CD14-positive monocyte (primary cell): ENCODE results near the gene PSTPIP1. TPM values are rescaled to one million over a fixed set of nuclear protein-coding genes. Genes with fewer than 3 reads are reported as not detected.

ENCODE experiments used
- DNase-seq, 3 donors: peaks; one replicate each; pipeline ENCODE4 v3.0.0-alpha.2; 2011 to 2022
- H2AFZ ChIP-seq: 2 replicates; pipeline ENCODE4 v1.6.0; 2012; ENCODE audit warnings: mild to moderate bottlenecking, low read depth, low read length, inconsistent platforms; ENCODE audit not compliant: insufficient read depth, poor library complexity, severe bottlenecking
- H3K27ac ChIP-seq, 2 donors: 1 replicate in 1 of 2; 2 replicates in 1 of 2; pipeline ENCODE4 v1.5.1; 2012 to 2013; ENCODE audit warnings: low read length in 2 of 2, control low read depth in 1 of 2, inconsistent platforms in 1 of 2, low read depth in 1 of 2, mild to moderate bottlenecking in 1 of 2
- H3K27me3 ChIP-seq, 2 donors: one replicate each; pipeline versions ENCODE4 v1.6.0 to v1.6.1; 2011 to 2013; ENCODE audit warnings: low read length in 2 of 2; ENCODE audit not compliant: control insufficient read depth in 2 of 2, insufficient read depth in 2 of 2
- H3K36me3 ChIP-seq, 2 donors: replicated peaks in 1 of 2; 1 replicate in 1 of 2; 2 replicates in 1 of 2; pipeline versions ENCODE4 v1.5.1 to v1.6.1; 2012 to 2013; ENCODE audit warnings: low read length in 2 of 2, control low read depth in 1 of 2, inconsistent platforms in 1 of 2, mild to moderate bottlenecking in 1 of 2; ENCODE audit not compliant: insufficient read depth in 2 of 2, control insufficient read depth in 1 of 2
- H3K4me1 ChIP-seq, 2 donors: 1 replicate in 1 of 2; 2 replicates in 1 of 2; pipeline versions ENCODE4 v1.5.1 to v1.6.1; 2012 to 2013; ENCODE audit warnings: low read length in 2 of 2, control low read depth in 1 of 2, inconsistent platforms in 1 of 2, mild to moderate bottlenecking in 1 of 2, moderate library complexity in 1 of 2; ENCODE audit not compliant: insufficient read depth in 2 of 2, control insufficient read depth in 1 of 2
- H3K4me2 ChIP-seq: replicated peaks from 2 replicates; pipeline ENCODE3; 2012; ENCODE audit warnings: low read length, moderate library complexity, mild to moderate bottlenecking; ENCODE audit not compliant: poor library complexity, severe bottlenecking; ENCODE audit errors: extremely low read depth
- H3K4me3 ChIP-seq, 3 experiments: fragments of 200-600 bp in 1 of 3; sonication (generic) in 1 of 3; replicated peaks in 1 of 3; 1 replicate in 2 of 3; 2 replicates in 1 of 3; pipeline ENCODE4 v1.5.1; 2011 to 2013; ENCODE audit warnings: low read length in 3 of 3, mild to moderate bottlenecking in 3 of 3, control low read depth in 2 of 3, low read depth in 2 of 3, inconsistent platforms in 1 of 3, moderate library complexity in 1 of 3
- H3K79me2 ChIP-seq: 2 replicates; pipeline ENCODE4 v1.6.0; 2012; ENCODE audit warnings: mild to moderate bottlenecking, control low read depth, inconsistent platforms, low read length, moderate library complexity; ENCODE audit not compliant: insufficient read depth
- H3K9ac ChIP-seq: 2 replicates; pipeline ENCODE4 v1.6.0; 2017; ENCODE audit warnings: low read length, mild to moderate bottlenecking; ENCODE audit not compliant: insufficient read depth, poor library complexity, severe bottlenecking
- H3K9me3 ChIP-seq, 2 donors: replicated peaks in 1 of 2; 1 replicate in 1 of 2; 2 replicates in 1 of 2; pipeline versions ENCODE4 v1.5.1 to v1.6.1; 2012 to 2013; ENCODE audit warnings: low read length in 2 of 2, control low read depth in 1 of 2; ENCODE audit not compliant: control insufficient read depth in 1 of 2, insufficient read depth in 1 of 2
- H4K20me1 ChIP-seq: 2 replicates; pipeline ENCODE4 v1.6.0; 2012; ENCODE audit warnings: mild to moderate bottlenecking, low read length, control low read depth, moderate library complexity; ENCODE audit not compliant: insufficient read depth
- H3K27ac Mint-ChIP-seq, 7 donors: one replicate each; pipeline ENCODE4 v1.8.0; 2020; ENCODE audit warnings: mild to moderate bottlenecking in 7 of 7, mixed read lengths in 7 of 7, moderate library complexity in 6 of 7, inconsistent platforms in 2 of 7
- H3K27me3 Mint-ChIP-seq, 3 donors: one replicate each; pipeline ENCODE4 v1.8.0; 2021 to 2022; ENCODE audit warnings: low read depth in 3 of 3, mild to moderate bottlenecking in 3 of 3, mixed read lengths in 3 of 3, moderate library complexity in 3 of 3, inconsistent platforms in 1 of 3
- H3K36me3 Mint-ChIP-seq, 2 donors: one replicate each; pipeline ENCODE4 v1.8.0; 2020; ENCODE audit warnings: mixed read lengths in 2 of 2, inconsistent platforms in 1 of 2, mild to moderate bottlenecking in 1 of 2
- H3K4me1 Mint-ChIP-seq: one replicate; pipeline ENCODE4 v1.8.0; 2020; ENCODE audit warnings: mild to moderate bottlenecking, mixed read lengths
- H3K4me3 Mint-ChIP-seq, 2 donors: one replicate each; pipeline ENCODE4 v1.8.0; 2020; ENCODE audit warnings: mild to moderate bottlenecking in 2 of 2, mixed read lengths in 2 of 2, moderate library complexity in 1 of 2
- H3K9me3 Mint-ChIP-seq, 7 donors: one replicate each; pipeline ENCODE4 v1.8.0; 2020 to 2022; ENCODE audit warnings: mixed read lengths in 7 of 7, mild to moderate bottlenecking in 6 of 7, moderate library complexity in 6 of 7, inconsistent platforms in 2 of 7
- WGBS: methylation state at CpG from one replicate; pipeline ENCODE4 v1.1.5; 2013; ENCODE audit warnings: missing lambda C conversion rate; ENCODE audit not compliant: insufficient coverage; 5-methylcytosine and 5-hydroxymethylcytosine counted together
- intact Hi-C, 2 donors: fragments of 100-400 bp; cut with micrococcal nuclease; formaldehyde crosslinking; loops; one replicate each; pipeline versions ENCODE4 v1.15.0 to v1.15.1; 2023
- polyA minus RNA-seq: library from RNA; depleted of rRNA, polyadenylated mRNA; stranded (reverse); fragments of >200 nt; gene quantifications from 2 replicates; pipeline ENCODE4 v1.2.3, GENCODE V29; 2012
- polyA plus RNA-seq, 3 donors: library from polyadenylated mRNA; depleted of rRNA in 1 of 3; unstranded in 2 of 3; stranded (reverse) in 1 of 3; fragments of 300-500 nt in 2 of 3; fragments of >200 nt in 1 of 3; fragmentation: Illumina TruSeq in 2 of 3; gene quantifications; 1 replicate in 2 of 3; 2 replicates in 1 of 3; pipeline ENCODE4 v1.2.3, GENCODE V29; 2012 to 2021
- total RNA-seq, 12 experiments: library from RNA in 1 of 12; stranded (reverse) in 1 of 12; fragments of 120-200 nt in 1 of 12; gene quantifications; one replicate each; pipeline ENCODE4 v1.2.4 and lab custom pipeline; 2013 to 2026; ENCODE audit warnings: mixed read lengths in 6 of 12, inconsistent platforms in 1 of 12
- TF ChIP-seq, protein P1 (sequence below): fragments of 200-600 bp; IDR thresholded peaks from one replicate; pipeline ENCODE4 v1.8.0; 2022; ENCODE audit warnings: antibody characterized with exemption, mild to moderate bottlenecking

PSTPIP1 gene
- total RNA-seq (2013): 131 TPM
- polyA plus RNA-seq: 100 to 1,000 TPM in 1 of 3 donors, 10 to 100 TPM in 2; 85.9 to 183 (median 86.8) TPM
- 176 and 192 TPM in 2 replicates for polyA minus RNA-seq
- total RNA-seq (lab: John Stamatoyannopoulos, UW): 11.9 to 135 (median 70.0) reads per million in 11 experiments

DNA sequence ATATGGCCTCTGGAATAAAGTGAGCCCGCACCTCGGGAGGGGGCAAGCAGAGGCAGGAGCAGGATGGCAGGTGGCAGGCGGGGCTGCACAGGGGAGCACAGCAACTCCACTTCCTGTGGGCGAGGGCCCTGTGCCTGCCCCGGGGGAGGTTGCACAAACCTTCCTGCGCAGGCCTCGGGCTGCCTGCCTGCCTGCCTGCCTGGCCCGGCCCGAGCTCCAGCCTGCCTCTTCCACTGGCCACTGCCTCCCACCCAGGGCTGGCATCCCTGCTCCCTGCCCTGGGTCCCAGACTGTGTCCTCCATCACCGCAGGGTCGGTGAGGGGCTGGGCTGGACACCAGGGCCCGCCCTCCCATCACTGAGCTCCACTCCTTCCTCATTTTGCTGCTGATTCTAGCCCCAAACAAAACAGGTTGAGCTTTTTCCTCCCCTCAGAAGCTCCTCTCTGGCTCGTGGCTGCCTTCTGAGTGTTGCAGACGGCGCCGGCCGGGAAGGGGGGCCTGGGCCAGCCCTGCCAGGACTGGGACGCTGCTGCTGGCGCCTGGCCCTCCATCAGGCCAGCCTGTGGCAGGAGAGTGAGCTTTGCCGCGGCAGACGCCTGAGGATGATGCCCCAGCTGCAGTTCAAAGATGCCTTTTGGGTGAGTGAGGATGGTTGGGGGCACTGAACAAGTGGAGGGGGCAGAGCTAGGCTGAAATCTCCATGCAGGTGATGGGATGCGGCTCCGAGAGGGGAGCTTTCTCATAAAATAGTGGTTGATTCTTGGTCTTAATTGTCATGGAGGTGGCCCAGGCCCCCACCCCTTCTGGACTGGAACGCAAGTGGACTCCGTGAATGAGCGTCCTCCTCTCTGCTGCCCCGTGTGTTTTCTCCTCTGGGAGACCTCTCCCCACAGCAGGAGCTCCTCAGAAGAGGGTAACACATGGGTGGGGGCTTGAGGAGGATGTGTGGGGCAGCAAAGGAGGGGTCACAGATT lies at the start of gene PSTPIP1:
TSS of gene PSTPIP1 (plus strand) at position 156 of the 975 bp plus-strand sequence. CDS start at position 604, 448 bp downstream.
- Mint-ChIP-seq H3K27ac (peak within 1 kb of the TSS; percentile 88 to 99 (median 95)), H3K4me1 (peaks cover 95% of the 10 kb centered on the region), H3K27me3 (peaks cover 0 to 5% (median 0%) of the 10 kb centered on the region in 3 donors), H3K4me3 (peak within 1 kb of the TSS; percentile 90 to 96), H3K36me3 (peaks cover 18 to 32% of the 10 kb centered on the region in 2 donors), H3K9me3 (peaks cover 0 to 2% (median 0%) of the 10 kb centered on the region in 7 donors)
- TF ChIP-seq, protein P1, sequence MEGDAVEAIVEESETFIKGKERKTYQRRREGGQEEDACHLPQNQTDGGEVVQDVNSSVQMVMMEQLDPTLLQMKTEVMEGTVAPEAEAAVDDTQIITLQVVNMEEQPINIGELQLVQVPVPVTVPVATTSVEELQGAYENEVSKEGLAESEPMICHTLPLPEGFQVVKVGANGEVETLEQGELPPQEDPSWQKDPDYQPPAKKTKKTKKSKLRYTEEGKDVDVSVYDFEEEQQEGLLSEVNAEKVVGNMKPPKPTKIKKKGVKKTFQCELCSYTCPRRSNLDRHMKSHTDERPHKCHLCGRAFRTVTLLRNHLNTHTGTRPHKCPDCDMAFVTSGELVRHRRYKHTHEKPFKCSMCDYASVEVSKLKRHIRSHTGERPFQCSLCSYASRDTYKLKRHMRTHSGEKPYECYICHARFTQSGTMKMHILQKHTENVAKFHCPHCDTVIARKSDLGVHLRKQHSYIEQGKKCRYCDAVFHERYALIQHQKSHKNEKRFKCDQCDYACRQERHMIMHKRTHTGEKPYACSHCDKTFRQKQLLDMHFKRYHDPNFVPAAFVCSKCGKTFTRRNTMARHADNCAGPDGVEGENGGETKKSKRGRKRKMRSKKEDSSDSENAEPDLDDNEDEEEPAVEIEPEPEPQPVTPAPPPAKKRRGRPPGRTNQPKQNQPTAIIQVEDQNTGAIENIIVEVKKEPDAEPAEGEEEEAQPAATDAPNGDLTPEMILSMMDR: no peak
- DNase-seq: peak; percentile 45 to 48 (median 46)
- peaks cover 50% of the 10 kb centered on the region for H4K20me1 ChIP-seq
- peak within 1 kb of the TSS; percentile 55 to 91 for H3K27ac ChIP-seq
- peaks cover 11 to 18% of the 10 kb centered on the region in 2 donors for H3K36me3 ChIP-seq
- H3K4me3 ChIP-seq: peak within 1 kb of the TSS; percentile 53 to 94 (median 62)
- H3K4me2 ChIP-seq: peak within 1 kb of the TSS; percentile 84
- intact Hi-C loops: loop anchor here (1.0 to 10.0 kb wide), 2 partner anchors 8 to 70 kb away; no protein-coding TSS in a partner anchor
- no peaks in the 10 kb centered on the region for H3K27me3 ChIP-seq
- no peaks in the 10 kb centered on the region for H3K9me3 ChIP-seq
- H3K4me1 ChIP-seq: peaks cover 96 to 99% of the 10 kb centered on the region in 2 donors
- H3K79me2 ChIP-seq: peaks cover 85% of the 10 kb centered on the region
- peak within 1 kb of the TSS; percentile 85 for H2AFZ ChIP-seq
- WGBS: under 1% methylated on average over 24 of the region's 28 CpGs
- H3K9ac ChIP-seq: peak within 1 kb of the TSS; percentile 68

DNA sequence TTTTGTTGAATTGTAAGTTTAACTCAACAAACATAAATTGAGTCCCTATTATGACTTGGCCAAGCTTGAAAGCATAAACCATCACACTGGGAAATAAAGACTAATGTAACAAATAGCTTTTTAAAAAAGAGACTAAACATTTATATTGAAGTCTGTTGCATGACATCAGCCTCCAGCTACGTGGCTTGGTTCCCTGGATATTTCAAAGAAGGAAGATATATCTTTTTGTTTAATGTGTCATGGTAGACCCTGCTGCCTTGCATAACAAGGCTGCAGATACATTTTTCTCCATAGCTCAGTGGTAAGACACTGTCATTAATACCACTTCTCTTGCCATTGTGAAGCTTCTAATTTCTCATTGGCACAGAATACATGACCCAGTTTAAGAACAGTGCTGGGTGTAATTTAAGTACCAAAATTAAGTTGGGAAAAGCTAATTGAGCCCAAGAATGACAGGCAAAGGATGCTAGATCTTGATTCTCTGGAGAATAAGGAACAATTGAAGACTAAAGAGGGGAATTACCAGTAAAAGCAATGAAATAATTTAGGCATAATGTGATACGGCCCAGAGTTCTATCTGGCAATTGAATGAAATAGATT lies 49.3 kb upstream of the PSTPIP1 start:
- no peak for DNase-seq
- H2AFZ ChIP-seq: no peak overlapping the region
- H3K27me3 ChIP-seq: no peaks in the 10 kb centered on the region
- 93% methylated on average over 1 of the region's 2 CpGs for WGBS
- peaks cover 35 to 72% of the 10 kb centered on the region in 2 donors for H3K36me3 ChIP-seq
- no peak overlapping the region for H3K4me2 ChIP-seq
- Mint-ChIP-seq H3K4me1 (peaks cover 10% of the 10 kb centered on the region), H3K27ac (no peak overlapping the region), H3K27me3 (no peaks in the 10 kb centered on the region), H3K36me3 (peaks cover 47 to 53% of the 10 kb centered on the region in 2 donors), H3K4me3 (no peak overlapping the region), H3K9me3 (no peaks in the 10 kb centered on the region)
- H3K9ac ChIP-seq: no peak overlapping the region
- TF ChIP-seq, protein P1: no peak
- no peaks in the 10 kb centered on the region for H3K79me2 ChIP-seq
- no peaks in the 10 kb centered on the region for H3K9me3 ChIP-seq
- no peak overlapping the region for H3K4me3 ChIP-seq
- no peaks in the 10 kb centered on the region for H4K20me1 ChIP-seq
- intact Hi-C loops: no loop called here
- H3K27ac ChIP-seq: no peak overlapping the region
- H3K4me1 ChIP-seq: no peaks in the 10 kb centered on the region
